ENCODE data around the gene CEP104.

CEP104 gene

GRCh38 chr1:3774946-3775489 lies 82.0 kb downstream of the CEP104 start:
- Histone ChIP-seq H3K27me3 (ENCODE audit: insufficient read depth, low read length) (peaks cover 8% of the 10 kb centered on the region; the same call in 1 of the 2 replicates), H3K36me3 (ENCODE audit: insufficient read depth, low read length) (peaks cover 12% of the 10 kb centered on the region), H3K4me3 (ENCODE audit: low read length) (no peak overlapping the region), H3K9ac (ENCODE audit: low read depth, low read length) (no peak overlapping the region), H3K4me1 (ENCODE audit: insufficient read depth, low read length) (peaks cover 3% of the 10 kb centered on the region), H3K27ac (ENCODE audit: low read depth, low read length) (no peak overlapping the region), H3K9me3 (ENCODE audit: insufficient read depth, low read depth, low read length) (no peaks in the 10 kb centered on the region)
- 71% methylated on average over 17 of the region's 17 CpGs for WGBS

- Histone ChIP-seq H3K36me3 (ENCODE audit: insufficient read depth, low read length) (peaks cover 6% of the 10 kb centered on the region; the same call in 1 of the 2 replicates), H3K27me3 (ENCODE audit: insufficient read depth, low read length) (peaks cover 8% of the 10 kb centered on the region; the same call in 1 of the 2 replicates), H3K27ac (ENCODE audit: low read depth, low read length) (no peak overlapping the region), H3K9ac (ENCODE audit: low read depth, low read length) (no peak overlapping the region), H3K9me3 (ENCODE audit: insufficient read depth, low read depth, low read length) (no peaks in the 10 kb centered on the region), H3K4me3 (ENCODE audit: low read length) (no peak overlapping the region), H3K4me1 (ENCODE audit: insufficient read depth, low read length) (peaks cover 3% of the 10 kb centered on the region)
- WGBS = 81% methylated on average over 18 of the region's 19 CpGs
Measured at GRCh38 chr1:3774276-3774945, 82.6 kb downstream of the CEP104 start.

GRCh38 chr1:3773572-3774275 lies 83.3 kb downstream of the CEP104 start:
- Histone ChIP-seq H3K4me1 (ENCODE audit: insufficient read depth, low read length) (peaks cover 3% of the 10 kb centered on the region), H3K4me3 (ENCODE audit: low read length) (peak overlapping the region; percentile 63; the same call in 1 of the 2 replicates), H3K27ac (ENCODE audit: low read depth, low read length) (no peak overlapping the region), H3K9me3 (ENCODE audit: insufficient read depth, low read depth, low read length) (no peaks in the 10 kb centered on the region), H3K36me3 (ENCODE audit: insufficient read depth, low read length) (no peaks in the 10 kb centered on the region), H3K9ac (ENCODE audit: low read depth, low read length) (no peak overlapping the region), H3K27me3 (ENCODE audit: insufficient read depth, low read length) (peaks cover 8% of the 10 kb centered on the region; the same call in 1 of the 2 replicates)
- WGBS = 87% methylated on average over 16 of the region's 16 CpGs

GRCh38 chr1:3772715-3773571 lies 84.1 kb downstream of the CEP104 start, which contains the start of gene SMIM1:
Gene SMIM1 (plus strand): TSS chr1:3772749. CDS start chr1:3775374, 2,625 bp downstream.
- 21% methylated on average over 55 of the region's 55 CpGs for WGBS
- Histone ChIP-seq H3K4me1 (ENCODE audit: insufficient read depth, low read length) (peaks cover 3% of the 10 kb centered on the region), H3K27ac (ENCODE audit: low read depth, low read length) (no peak within 1 kb of the TSS)

GRCh38 chr1:3772027-3772714 lies 84.8 kb downstream of the CEP104 start:
- peaks cover 8% of the 10 kb centered on the region; the same call in 1 of the 2 replicates for H3K27me3 ChIP-seq (ENCODE audit: insufficient read depth, low read length)
- no peak overlapping the region for H3K27ac ChIP-seq (ENCODE audit: low read depth, low read length)
- H3K9me3 ChIP-seq (ENCODE audit: insufficient read depth, low read depth, low read length) = no peaks in the 10 kb centered on the region
- H3K9ac ChIP-seq (ENCODE audit: low read depth, low read length) = peak overlapping the region; percentile 60
- H3K4me1 ChIP-seq (ENCODE audit: insufficient read depth, low read length) = peaks cover 3% of the 10 kb centered on the region
- 1% methylated on average over 51 of the region's 61 CpGs for WGBS
- peak overlapping the region; percentile 73 for H3K4me3 ChIP-seq (ENCODE audit: low read length)
- H3K36me3 ChIP-seq (ENCODE audit: insufficient read depth, low read length) = no peaks in the 10 kb centered on the region

More at GRCh38 chr1:3772715-3773571, 84.1 kb downstream of the CEP104 start, which contains the start of gene SMIM1:
- Histone ChIP-seq H3K9me3 (ENCODE audit: insufficient read depth, low read depth, low read length) (no peaks in the 10 kb centered on the region), H3K27me3 (ENCODE audit: insufficient read depth, low read length) (peaks cover 8% of the 10 kb centered on the region; the same call in 1 of the 2 replicates), H3K4me3 (ENCODE audit: low read length) (peak within 1 kb of the TSS; percentile 73), H3K36me3 (ENCODE audit: insufficient read depth, low read length) (no peaks in the 10 kb centered on the region), H3K9ac (ENCODE audit: low read depth, low read length) (peak within 1 kb of the TSS; percentile 60)

GRCh38 chr1:3771108-3772026 lies 85.6 kb downstream of the CEP104 start:
- Histone ChIP-seq H3K4me3 (ENCODE audit: low read length) (peak overlapping the region; percentile 73), H3K4me1 (ENCODE audit: insufficient read depth, low read length) (peaks cover 3% of the 10 kb centered on the region), H3K9ac (ENCODE audit: low read depth, low read length) (peak overlapping the region; percentile 60), H3K27ac (ENCODE audit: low read depth, low read length) (no peak overlapping the region), H3K36me3 (ENCODE audit: insufficient read depth, low read length) (no peaks in the 10 kb centered on the region), H3K27me3 (ENCODE audit: insufficient read depth, low read length) (peaks cover 8% of the 10 kb centered on the region; the same call in 1 of the 2 replicates), H3K9me3 (ENCODE audit: insufficient read depth, low read depth, low read length) (no peaks in the 10 kb centered on the region)
- 60% methylated on average over 31 of the region's 32 CpGs for WGBS

GRCh38 chr1:3770047-3770765 lies 86.8 kb downstream of the CEP104 start:
- no peaks in the 10 kb centered on the region for H3K36me3 ChIP-seq (ENCODE audit: insufficient read depth, low read length)
- H3K27ac ChIP-seq (ENCODE audit: low read depth, low read length) = no peak overlapping the region
- H3K27me3 ChIP-seq (ENCODE audit: insufficient read depth, low read length) = peaks cover 8% of the 10 kb centered on the region; the same call in 1 of the 2 replicates
- H3K4me3 ChIP-seq (ENCODE audit: low read length) = no peak overlapping the region
- H3K9ac ChIP-seq (ENCODE audit: low read depth, low read length) = no peak overlapping the region
- H3K4me1 ChIP-seq (ENCODE audit: insufficient read depth, low read length) = no peaks in the 10 kb centered on the region; the same call in 1 of the 2 replicates
- no peaks in the 10 kb centered on the region for H3K9me3 ChIP-seq (ENCODE audit: insufficient read depth, low read depth, low read length)
- WGBS = 92% methylated on average over 16 of the region's 16 CpGs

- Histone ChIP-seq H3K4me1 (ENCODE audit: insufficient read depth, low read length) (no peaks in the 10 kb centered on the region), H3K27ac (ENCODE audit: low read depth, low read length) (no peak overlapping the region), H3K9ac (ENCODE audit: low read depth, low read length) (no peak overlapping the region), H3K36me3 (ENCODE audit: insufficient read depth, low read length) (no peaks in the 10 kb centered on the region), H3K4me3 (ENCODE audit: low read length) (no peak overlapping the region), H3K27me3 (ENCODE audit: insufficient read depth, low read length) (peaks cover 8% of the 10 kb centered on the region; the same call in 1 of the 2 replicates), H3K9me3 (ENCODE audit: insufficient read depth, low read depth, low read length) (no peaks in the 10 kb centered on the region)
- WGBS = 95% methylated on average over 22 of the region's 22 CpGs
Measured at GRCh38 chr1:3768811-3769390, 88.1 kb downstream of the CEP104 start.
